LHCN-M2 (cell line): Measurements from ENCODE around the gene OSGEP. TPM values are rescaled to one million over a fixed set of nuclear protein-coding genes. Genes with fewer than 3 reads are reported as not detected.
A peak's percentile ranks its signal among the peaks of the same experiment; 100 is the strongest.

Experiments used
- DNase-seq: peaks from one replicate; pipeline ENCODE4 v3.0.0-alpha.2; 2012; ENCODE audit warnings: low read depth
- polyA plus RNA-seq: library from polyadenylated mRNA; unstranded; fragments of >200 nt; gene quantifications from one replicate; pipeline ENCODE4 v1.2.1, GENCODE V29; 2012; ENCODE audit warnings: missing spikeins
- total RNA-seq: library from RNA; depleted of rRNA; stranded (reverse); fragments of >200 nt; gene quantifications from 2 replicates; pipeline ENCODE4 v1.2.3, GENCODE V29; 2014; rRNA removed

Gene OSGEP
- 52.8 and 61.1 TPM in 2 replicates for total RNA-seq
- 22.8 TPM for polyA plus RNA-seq

- peak; percentile 99 for DNase-seq
These were observed at the start of gene OSGEP, which contains the start of gene APEX1 for GRCh38 chr14:20454516-20455354. OSGEP (minus strand) TSS chr14:20454812; CDS start chr14:20454683, 129 bp downstream. APEX1 (plus strand) TSS chr14:20455226; CDS start chr14:20455646, 420 bp downstream.

GRCh38 chr14:20503898-20504297 is 49.3 kb upstream of the OSGEP start:
- DNase-seq: no peak

- DNase-seq: peak; percentile 44
These were observed 46.7 kb upstream of the OSGEP start for GRCh38 chr14:20501346-20501745.

GRCh38 chr14:20499881-20500280 is 45.3 kb upstream of the OSGEP start:
- no peak for DNase-seq

- peak; percentile 36 for DNase-seq
These were observed 44.5 kb upstream of the OSGEP start for GRCh38 chr14:20499108-20499507.

GRCh38 chr14:20498622-20499021 is 44.0 kb upstream of the OSGEP start:
- DNase-seq: no peak

- peak; percentile 47 for DNase-seq
These were observed 40.5 kb upstream of the OSGEP start for GRCh38 chr14:20494935-20495766.

GRCh38 chr14:20493634-20494033 is 39.0 kb upstream of the OSGEP start:
- no peak for DNase-seq

- DNase-seq: no peak
These were observed 37.9 kb upstream of the OSGEP start for GRCh38 chr14:20492486-20492885.

GRCh38 chr14:20490563-20490962 is 36.0 kb upstream of the OSGEP start:
- no peak for DNase-seq

- DNase-seq: peak; percentile 65
These were observed 34.7 kb upstream of the OSGEP start for GRCh38 chr14:20489093-20489994.

GRCh38 chr14:20487396-20487725 is 32.7 kb upstream of the OSGEP start:
- DNase-seq: no peak

GRCh38 chr14:20486684-20487395 is 32.2 kb upstream of the OSGEP start:
- DNase-seq: no peak

- no peak for DNase-seq
These were observed 31.3 kb upstream of the OSGEP start for GRCh38 chr14:20485900-20486299.

- DNase-seq: no peak
These were observed 27.8 kb upstream of the OSGEP start for GRCh38 chr14:20482382-20482781.

GRCh38 chr14:20478894-20479293 is 24.3 kb upstream of the OSGEP start:
- no peak for DNase-seq

- DNase-seq: no peak
These were observed 22.7 kb upstream of the OSGEP start for GRCh38 chr14:20477211-20477876.

GRCh38 chr14:20476776-20477175 is 22.2 kb upstream of the OSGEP start:
- no peak for DNase-seq

GRCh38 chr14:20472536-20473169 is 18.0 kb upstream of the OSGEP start:
- DNase-seq: no peak

GRCh38 chr14:20470603-20470901 is 15.9 kb upstream of the OSGEP start:
- peak; percentile 10 for DNase-seq
